ENCODE data around the gene CMIP.

DNA sequence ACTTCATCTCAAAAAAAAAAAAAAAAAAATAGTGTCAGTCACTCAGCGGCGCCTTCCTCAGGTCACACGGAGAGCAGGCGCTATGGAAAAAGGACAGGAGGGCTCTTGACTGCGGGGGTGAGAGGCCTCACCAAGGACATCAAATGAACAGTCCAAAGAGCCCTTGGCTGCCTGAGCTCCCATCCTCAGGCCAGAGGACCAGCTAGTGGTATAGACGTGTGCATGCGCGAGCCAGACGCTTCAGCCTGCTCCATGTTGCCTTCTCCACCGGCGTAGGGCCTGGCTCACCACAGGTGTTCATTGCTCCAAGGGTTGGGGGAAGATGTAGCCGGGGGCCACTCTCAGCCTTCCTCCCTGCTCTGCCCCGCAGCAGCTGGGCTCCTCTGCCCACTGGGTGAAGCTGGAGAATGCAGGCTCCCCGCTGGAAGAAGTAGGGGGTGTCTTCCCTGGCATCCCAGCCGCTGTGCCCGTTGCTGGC is 268.7 kb downstream of the CMIP start:
- no peak for TF ChIP-seq SUZ12 (IDR thresholded peaks at IDR 0.05)
- TF ChIP-seq ZNF384 (IDR thresholded peaks at IDR 0.05), result peak; percentile 77
- no peak for TF ChIP-seq FOXK2 (IDR thresholded peaks at IDR 0.05)
- TF ChIP-seq CTBP1 (IDR thresholded peaks at IDR 0.05; ENCODE audit: borderline replicate concordance), result no peak
- no peak for TF ChIP-seq SP1 (IDR thresholded peaks at IDR 0.05)
- TF ChIP-seq LEF1 (IDR thresholded peaks at IDR 0.05; ENCODE audit: borderline replicate concordance), result no peak
- no peak for TF ChIP-seq TARDBP (IDR thresholded peaks at IDR 0.05)
- TF ChIP-seq L3MBTL2 (conservative IDR thresholded peaks at IDR 0.05), result no peak
- TF ChIP-seq NFRKB (IDR thresholded peaks at IDR 0.05), result no peak
- no peak for TF ChIP-seq FOXA1 (IDR thresholded peaks at IDR 0.05)
- TF ChIP-seq BHLHE40 (IDR thresholded peaks at IDR 0.05; ENCODE audit: borderline replicate concordance), result no peak
